Osteoblast (primary cell): ENCODE results near the gene ZDHHC11B. TPM values are rescaled to one million over a fixed set of nuclear protein-coding genes. Genes with fewer than 3 reads are reported as not detected.
"Not testable (repeated sequence)": the region's sequence is repeated elsewhere in the genome, so short reads cannot be mapped to it uniquely, and the experiment has no call there.

Source experiments
- DNase-seq: peaks from one replicate; pipeline ENCODE4 v3.0.0; 2011; ENCODE audit warnings: low spot score, mixed read lengths; ENCODE audit not compliant: insufficient read length; ENCODE audit errors: missing footprints
- H2AFZ ChIP-seq: 2 replicates; pipeline ENCODE4 v1.6.0; 2011; ENCODE audit warnings: mild to moderate bottlenecking, low read length
- H3K27ac ChIP-seq: 2 replicates; pipeline ENCODE4 v1.5.1; 2011; ENCODE audit warnings: mild to moderate bottlenecking, low read depth, low read length, moderate library complexity
- H3K27me3 ChIP-seq: 2 replicates; pipeline ENCODE4 v1.6.0; 2012; ENCODE audit warnings: mild to moderate bottlenecking, control low read depth, inconsistent platforms, low read length, moderate library complexity; ENCODE audit not compliant: insufficient read depth
- H3K36me3 ChIP-seq: 2 replicates; pipeline ENCODE4 v1.5.1; 2011; ENCODE audit warnings: mild to moderate bottlenecking, low read length, control low read depth, moderate library complexity; ENCODE audit not compliant: insufficient read depth
- H3K4me1 ChIP-seq: 2 replicates; pipeline ENCODE4 v1.5.1; 2011; ENCODE audit warnings: mild to moderate bottlenecking, low read length, control low read depth, moderate library complexity; ENCODE audit not compliant: insufficient read depth
- H3K4me2 ChIP-seq: 2 replicates; pipeline ENCODE4 v1.6.0; 2011; ENCODE audit warnings: mild to moderate bottlenecking, low read length; ENCODE audit not compliant: insufficient read depth
- H3K4me3 ChIP-seq: fragments of 200-600 bp; sonication (generic); 3 replicates; pipeline ENCODE4 v1.5.1; 2012; ENCODE audit warnings: mild to moderate bottlenecking, low read length, inconsistent platforms; ENCODE audit not compliant: insufficient read depth
- H3K79me2 ChIP-seq: 2 replicates; pipeline ENCODE4 v1.6.0; 2012; ENCODE audit warnings: mild to moderate bottlenecking, low read length, control low read depth, inconsistent platforms; ENCODE audit not compliant: insufficient read depth
- H3K9me3 ChIP-seq: 2 replicates; pipeline ENCODE4 v1.5.1; 2011; ENCODE audit warnings: low read depth, low read length, control low read depth
- H4K20me1 ChIP-seq: 2 replicates; pipeline ENCODE4 v1.6.0; 2012; ENCODE audit warnings: mild to moderate bottlenecking, low read length, control low read depth; ENCODE audit not compliant: insufficient read depth
- CTCF ChIP-seq: IDR thresholded peaks from 2 replicates; pipeline ENCODE4 v1.5.1; 2011; ENCODE audit warnings: mild to moderate bottlenecking, low read depth, low read length, moderate library complexity; ENCODE audit errors: extremely low read depth
- total RNA-seq: library from RNA; depleted of rRNA; stranded (reverse); fragments of >200 nt; gene quantifications from 2 replicates; pipeline ENCODE4 v1.2.3, GENCODE V29; 2012

The ZDHHC11B gene
- total RNA-seq, 1 donor, result not detected

GRCh38 chr5:801472-801871 is 16.9 kb upstream of the ZDHHC11B start:
- Histone ChIP-seq H3K4me3 (no peak overlapping the region), H3K9me3 (no peaks in the 10 kb centered on the region), H3K36me3 (no peaks in the 10 kb centered on the region), H3K27ac (no peak overlapping the region), H3K4me2 (no peak overlapping the region), H3K79me2 (no peaks in the 10 kb centered on the region), H3K27me3 (no peaks in the 10 kb centered on the region), H2AFZ (no peak overlapping the region), H3K4me1 (no peaks in the 10 kb centered on the region), H4K20me1 (no peaks in the 10 kb centered on the region)
- no peak for TF ChIP-seq CTCF
- DNase-seq, result no peak

GRCh38 chr5:801055-801454 is 16.5 kb upstream of the ZDHHC11B start:
- not testable (repeated sequence) for H2AFZ ChIP-seq, H3K4me3 ChIP-seq, H3K27ac ChIP-seq, H4K20me1 ChIP-seq, H3K4me2 ChIP-seq, H3K9me3 ChIP-seq, H3K79me2 ChIP-seq, H3K36me3 ChIP-seq, H3K4me1 ChIP-seq, DNase-seq, H3K27me3 ChIP-seq

GRCh38 chr5:798505-799138 is 14.1 kb upstream of the ZDHHC11B start:
- not testable (repeated sequence) for H3K27ac ChIP-seq, H3K4me3 ChIP-seq, H3K4me2 ChIP-seq, H4K20me1 ChIP-seq, H3K4me1 ChIP-seq, H3K36me3 ChIP-seq, H2AFZ ChIP-seq, H3K9me3 ChIP-seq, H3K27me3 ChIP-seq, H3K79me2 ChIP-seq, DNase-seq

GRCh38 chr5:797986-798385 is 13.5 kb upstream of the ZDHHC11B start:
- not testable (repeated sequence) for H2AFZ ChIP-seq, H3K4me3 ChIP-seq

GRCh38 chr5:795873-796272 is 11.3 kb upstream of the ZDHHC11B start:
- not testable (repeated sequence) for H3K9me3 ChIP-seq, H3K36me3 ChIP-seq, H4K20me1 ChIP-seq, H3K4me1 ChIP-seq, H3K79me2 ChIP-seq, H3K4me2 ChIP-seq, DNase-seq, H3K27me3 ChIP-seq, H2AFZ ChIP-seq, H3K27ac ChIP-seq, H3K4me3 ChIP-seq

More at GRCh38 chr5:797986-798385, 13.5 kb upstream of the ZDHHC11B start:
- not testable (repeated sequence) for H4K20me1 ChIP-seq, H3K27me3 ChIP-seq, DNase-seq, H3K4me2 ChIP-seq, H3K36me3 ChIP-seq, H3K27ac ChIP-seq, H3K79me2 ChIP-seq, H3K9me3 ChIP-seq, H3K4me1 ChIP-seq

- not testable (repeated sequence) for H3K27me3 ChIP-seq, H3K4me3 ChIP-seq, H4K20me1 ChIP-seq, H2AFZ ChIP-seq, H3K27ac ChIP-seq, DNase-seq, H3K79me2 ChIP-seq, H3K4me2 ChIP-seq, H3K9me3 ChIP-seq, H3K36me3 ChIP-seq, H3K4me1 ChIP-seq
These were observed 10.4 kb upstream of the ZDHHC11B start for GRCh38 chr5:794948-795347.

GRCh38 chr5:788703-789102 is 4.2 kb upstream of the ZDHHC11B start:
- H2AFZ ChIP-seq, DNase-seq, H3K4me1 ChIP-seq, H3K9me3 ChIP-seq, H3K27ac ChIP-seq, H3K4me2 ChIP-seq, H3K27me3 ChIP-seq, H3K4me3 ChIP-seq, H3K79me2 ChIP-seq, H4K20me1 ChIP-seq, H3K36me3 ChIP-seq: not testable (repeated sequence)

GRCh38 chr5:787857-788233 is 3.3 kb upstream of the ZDHHC11B start:
- not testable (repeated sequence) for H3K79me2 ChIP-seq, H3K27me3 ChIP-seq, H3K4me1 ChIP-seq, DNase-seq, H3K4me2 ChIP-seq, H3K9me3 ChIP-seq, H3K4me3 ChIP-seq, H3K36me3 ChIP-seq, H3K27ac ChIP-seq, H2AFZ ChIP-seq, H4K20me1 ChIP-seq
